HuH-7.5 (cell line): ENCODE data around the gene ARFGAP2.
A peak's percentile ranks its signal among the peaks of the same experiment; 100 is the strongest.

ENCODE experiments used
- DNase-seq: peaks from one replicate; pipeline ENCODE4 v3.0.0; 2011; ENCODE audit warnings: low spot score

Gene ARFGAP2

GRCh38 chr11:47171061-47171838 lies 5.4 kb downstream of the ARFGAP2 start:
- no peak for DNase-seq

GRCh38 chr11:47166368-47166767 lies 10.3 kb downstream of the ARFGAP2 start:
- no peak for DNase-seq

GRCh38 chr11:47165253-47165840 lies 11.3 kb downstream of the ARFGAP2 start:
- no peak for DNase-seq

- DNase-seq: no peak
Observed at GRCh38 chr11:47164321-47164720, 12.4 kb downstream of the ARFGAP2 start.

- no peak for DNase-seq
Observed at GRCh38 chr11:47163898-47164297, 12.8 kb downstream of the ARFGAP2 start.

GRCh38 chr11:47163193-47163592 lies 13.5 kb downstream of the ARFGAP2 start:
- no peak for DNase-seq

- no peak for DNase-seq
Observed at GRCh38 chr11:47162426-47162825, 14.3 kb downstream of the ARFGAP2 start.

- DNase-seq: no peak
Observed at GRCh38 chr11:47161890-47162289, 14.8 kb downstream of the ARFGAP2 start.

- DNase-seq: peak; percentile 93
Observed at GRCh38 chr11:47161134-47161854, 15.4 kb downstream of the ARFGAP2 start.

- no peak for DNase-seq
Observed at GRCh38 chr11:47160753-47161133, 15.9 kb downstream of the ARFGAP2 start.

GRCh38 chr11:47158242-47158641 lies 18.4 kb downstream of the ARFGAP2 start:
- no peak for DNase-seq

GRCh38 chr11:47157805-47158204 lies 18.9 kb downstream of the ARFGAP2 start:
- no peak for DNase-seq

GRCh38 chr11:47156951-47157350 lies 19.7 kb downstream of the ARFGAP2 start:
- no peak for DNase-seq

GRCh38 chr11:47156333-47156732 lies 20.3 kb downstream of the ARFGAP2 start:
- DNase-seq: no peak

GRCh38 chr11:47155879-47156278 lies 20.8 kb downstream of the ARFGAP2 start:
- DNase-seq: no peak

- no peak for DNase-seq
Observed at GRCh38 chr11:47154616-47155570, 21.8 kb downstream of the ARFGAP2 start.

GRCh38 chr11:47152953-47153950 lies 23.4 kb downstream of the ARFGAP2 start:
- DNase-seq: peak; percentile 81

GRCh38 chr11:47152126-47152952 lies 24.3 kb downstream of the ARFGAP2 start:
- DNase-seq: no peak

GRCh38 chr11:47149782-47150181 lies 26.9 kb downstream of the ARFGAP2 start:
- no peak for DNase-seq
